NOMO-1 treated with DMSO at 0.1 percent for 48 hours (cell line): Measurements from ENCODE around the gene ALKBH3.

Experiments
- DNase-seq: peaks from one replicate; lab custom pipeline; 2025; ENCODE audit not compliant: unreplicated experiment; lab: John Stamatoyannopoulos, UW

The ALKBH3 gene

DNA sequence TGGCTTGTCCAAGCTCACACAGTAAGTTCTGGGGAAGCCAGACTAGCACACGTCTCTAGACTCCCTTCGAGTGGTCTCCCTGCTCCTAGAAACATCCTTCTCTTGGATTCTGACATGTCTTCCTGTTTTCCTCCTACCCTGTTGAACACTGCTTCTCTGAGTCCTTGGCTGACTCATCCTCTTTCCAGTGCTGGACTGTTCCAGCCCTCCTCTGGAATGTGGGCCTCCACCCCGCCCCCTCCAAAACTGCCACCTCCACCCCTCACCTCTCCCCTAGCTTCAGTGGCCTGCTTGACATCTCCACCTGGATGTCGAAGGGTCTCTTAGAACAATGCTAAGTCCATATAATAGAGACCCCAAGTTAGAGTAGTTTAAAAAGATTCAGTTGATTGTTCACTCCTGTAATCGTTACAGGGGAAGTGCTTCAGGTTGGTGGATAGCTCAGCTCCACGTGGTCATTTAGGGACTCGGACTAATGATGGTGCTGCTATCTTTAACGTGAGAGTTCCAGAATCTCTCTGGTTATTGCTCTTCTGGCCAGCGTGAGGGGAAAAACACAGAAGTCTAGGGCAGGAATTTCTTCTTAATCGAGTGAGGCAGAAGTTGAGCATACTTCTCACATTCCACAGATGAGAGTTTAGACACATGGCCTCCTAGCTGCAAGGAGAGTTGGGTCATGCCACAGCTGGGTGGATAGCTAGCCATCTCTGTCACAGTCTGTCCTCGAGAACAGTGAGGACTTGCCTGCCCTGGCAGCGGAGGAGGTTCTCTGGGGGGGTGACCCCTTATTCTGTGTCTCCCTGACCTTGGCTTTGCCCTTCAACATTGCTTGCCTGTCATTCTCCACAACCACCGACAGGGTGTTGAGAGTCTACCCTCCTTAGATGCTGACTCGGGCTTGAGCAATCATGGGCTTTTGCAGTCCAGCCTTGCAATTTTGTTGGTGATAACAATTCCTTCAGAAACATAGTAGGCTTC is 57.1 kb downstream of the ALKBH3 start:
- DNase-seq, result no peak

DNA sequence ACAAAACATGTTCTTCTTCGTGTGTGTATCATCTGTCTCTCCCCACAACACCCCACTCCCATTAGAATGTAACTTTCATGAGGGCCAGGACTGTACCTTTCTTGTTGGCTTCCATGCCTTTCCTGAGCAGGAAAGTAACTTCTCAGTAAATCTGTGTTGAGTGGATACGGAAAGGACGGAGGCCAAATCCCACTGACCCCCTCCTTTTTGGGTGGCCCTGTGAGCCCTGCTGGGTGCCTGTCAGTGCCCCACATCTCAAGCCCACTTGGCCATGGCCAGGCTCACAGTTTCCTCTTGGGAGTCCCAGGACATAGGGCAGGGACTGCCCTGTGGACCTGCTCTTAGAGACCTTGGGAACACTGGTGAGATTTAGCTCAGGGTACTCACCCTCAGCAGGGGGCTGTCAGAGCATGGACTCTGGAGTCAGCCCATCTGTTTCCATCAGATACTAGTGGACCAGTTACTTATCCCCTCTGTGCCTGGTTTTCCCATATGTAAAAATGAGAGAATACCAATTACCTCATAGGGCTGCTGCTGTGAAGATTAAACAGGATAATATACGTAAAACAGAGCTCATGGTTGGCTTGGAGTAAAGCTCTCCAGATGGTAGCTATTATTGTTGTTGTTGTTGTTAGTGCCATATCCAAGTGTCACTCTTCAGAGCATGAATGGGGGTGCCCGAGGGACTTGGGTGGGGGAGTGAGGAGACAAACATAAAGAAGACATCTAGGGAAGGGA is 60.8 kb downstream of the ALKBH3 start:
- DNase-seq, result no peak

DNA sequence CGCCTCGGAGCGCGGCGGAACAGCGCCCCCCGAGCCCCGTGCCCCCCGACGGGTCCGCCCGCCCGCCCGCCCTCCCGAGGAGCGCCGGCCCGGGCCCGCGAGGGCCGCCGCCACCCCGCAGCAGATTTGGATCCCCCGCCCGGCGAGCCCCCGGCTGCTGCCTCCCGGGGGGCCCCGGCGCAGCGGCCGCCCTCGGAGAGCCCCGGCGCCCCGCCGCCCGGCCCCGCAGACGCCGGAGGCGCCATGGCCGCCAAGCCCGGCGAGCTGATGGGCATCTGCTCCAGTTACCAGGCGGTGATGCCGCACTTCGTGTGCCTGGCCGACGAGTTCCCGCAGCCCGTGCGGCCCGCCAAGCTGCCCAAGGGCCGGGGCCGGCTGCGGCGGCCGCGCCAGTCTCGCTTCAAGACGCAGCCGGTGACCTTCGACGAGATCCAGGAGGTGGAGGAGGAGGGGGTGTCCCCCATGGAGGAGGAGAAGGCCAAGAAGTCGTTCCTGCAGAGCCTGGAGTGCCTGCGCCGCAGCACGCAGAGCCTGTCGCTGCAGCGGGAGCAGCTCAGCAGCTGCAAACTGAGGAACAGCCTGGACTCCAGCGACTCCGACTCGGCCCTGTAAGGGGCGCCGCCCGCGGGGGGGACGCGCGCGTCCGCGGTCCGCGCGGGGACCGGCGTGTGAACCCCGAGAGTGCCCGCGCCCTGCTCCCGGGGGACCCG is 62.2 kb downstream of the ALKBH3 start:
- DNase-seq, result peak; percentile 16

DNA sequence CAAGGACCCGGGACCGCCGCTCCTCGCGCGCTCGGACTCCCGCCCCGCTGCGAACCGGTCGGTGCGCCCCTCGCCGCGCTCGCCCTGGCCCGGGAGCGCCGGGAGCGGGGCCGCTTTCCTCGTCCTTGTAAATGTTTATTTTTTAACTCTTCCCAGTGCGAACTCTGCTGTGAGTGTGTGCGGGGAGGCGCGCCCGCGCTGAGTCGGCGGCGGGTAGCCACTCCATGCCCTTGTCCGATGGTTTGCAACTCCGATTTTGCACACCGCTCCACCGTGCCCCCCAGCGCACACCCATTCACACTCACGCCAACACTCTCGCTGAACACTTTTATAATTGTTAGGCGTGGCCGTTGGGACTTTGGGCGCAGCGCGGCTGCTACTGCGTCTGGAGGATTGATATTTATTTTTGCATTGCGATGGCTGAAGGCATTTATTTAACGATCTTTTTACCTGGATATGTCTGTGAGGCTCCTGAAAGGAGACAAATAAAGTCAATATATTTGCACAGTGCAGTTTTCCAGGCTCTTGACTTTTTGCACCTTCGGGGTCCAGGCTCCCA is 62.8 kb downstream of the ALKBH3 start:
- DNase-seq, result no peak

DNA sequence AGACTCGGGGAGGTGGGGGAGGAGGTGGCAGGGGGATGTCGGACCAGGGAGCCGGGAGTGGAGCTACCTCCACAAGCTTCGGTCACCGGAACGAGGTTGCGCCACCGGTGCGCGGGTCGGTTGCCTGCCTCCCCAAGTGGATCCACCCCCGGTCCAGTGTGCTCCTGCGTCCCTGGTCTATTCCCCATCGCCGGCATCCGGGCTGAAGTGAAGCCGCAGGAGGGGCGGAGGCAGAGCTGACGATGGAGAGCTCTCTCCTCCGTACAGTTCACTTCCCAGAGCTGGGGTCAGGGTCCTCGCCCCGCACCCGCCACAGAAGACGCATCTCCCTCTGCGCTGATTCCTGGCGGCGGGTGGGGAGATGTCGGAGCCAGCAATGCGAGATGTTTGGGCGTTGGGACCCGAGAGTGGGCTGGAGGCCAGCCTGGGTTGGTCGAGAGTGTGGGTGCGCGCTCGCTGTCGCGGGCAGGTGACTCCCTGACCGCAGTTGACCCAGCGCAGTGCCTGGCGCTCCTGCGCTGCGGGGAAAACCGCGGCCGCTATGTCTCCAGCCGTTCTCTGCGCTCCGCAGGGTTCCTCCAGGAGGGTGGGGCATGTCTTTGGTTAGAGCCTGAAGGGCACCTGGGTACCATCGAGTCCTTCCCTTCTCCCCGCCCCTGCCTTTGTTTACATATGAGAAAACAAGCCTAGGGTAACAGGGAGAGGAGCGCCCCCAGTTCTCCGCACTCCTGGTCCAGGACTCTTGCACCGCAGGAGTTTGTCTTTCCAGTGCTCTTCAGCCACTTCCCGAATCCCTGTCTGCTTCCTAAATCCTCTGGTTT is 63.5 kb downstream of the ALKBH3 start:
- no peak for DNase-seq

DNA sequence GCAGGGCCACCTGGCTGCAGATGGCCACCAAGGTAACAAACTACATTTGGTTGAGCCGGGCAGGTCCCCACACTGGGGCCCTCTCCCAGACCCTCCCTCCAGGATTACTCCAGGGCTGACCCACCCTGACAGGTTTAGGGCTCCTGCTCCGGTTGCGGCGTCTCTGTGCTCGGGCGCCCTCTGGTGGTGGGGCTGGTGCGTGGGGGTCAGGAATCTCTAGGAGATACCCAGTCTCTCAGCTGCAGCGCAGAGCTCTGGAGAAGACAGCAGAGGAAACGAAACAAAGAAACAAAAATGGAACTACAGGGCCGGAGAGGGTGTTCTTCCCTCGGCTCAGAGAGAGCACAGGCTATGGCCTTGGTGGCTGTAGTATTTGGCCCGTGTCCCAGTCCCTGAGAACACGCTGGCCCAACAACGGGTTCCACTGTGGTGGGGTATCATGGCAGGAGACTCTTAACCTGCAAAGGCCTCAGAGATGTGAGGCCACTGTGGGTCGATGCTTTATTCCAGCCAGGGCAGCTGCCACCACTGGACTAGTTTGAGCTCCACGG is 64.2 kb downstream of the ALKBH3 start:
- peak; percentile 57 for DNase-seq

DNA sequence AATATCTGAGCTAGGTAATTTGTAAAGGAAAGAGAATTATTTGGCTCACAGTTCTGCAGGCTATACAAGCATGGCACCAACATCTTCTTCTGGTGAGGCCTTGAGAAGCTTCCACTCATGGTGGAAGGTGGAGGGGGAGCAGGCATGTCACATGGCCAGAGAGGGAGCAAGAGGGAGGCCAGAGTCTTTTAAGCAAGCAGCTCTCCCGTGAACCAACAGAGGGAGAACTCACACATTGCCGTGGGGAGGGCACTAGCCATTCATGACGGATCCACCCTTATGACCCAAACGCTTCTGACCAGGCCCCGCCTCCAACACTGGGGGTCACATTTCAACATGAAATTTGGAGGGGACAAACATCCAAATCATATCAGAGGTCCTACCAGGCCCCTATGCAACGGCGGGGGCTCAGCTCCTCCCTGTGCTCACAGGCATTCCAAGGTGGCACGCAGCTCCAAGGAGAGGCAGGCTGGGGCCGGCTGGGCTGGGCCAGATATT is 66.4 kb downstream of the ALKBH3 start:
- DNase-seq, result no peak

DNA sequence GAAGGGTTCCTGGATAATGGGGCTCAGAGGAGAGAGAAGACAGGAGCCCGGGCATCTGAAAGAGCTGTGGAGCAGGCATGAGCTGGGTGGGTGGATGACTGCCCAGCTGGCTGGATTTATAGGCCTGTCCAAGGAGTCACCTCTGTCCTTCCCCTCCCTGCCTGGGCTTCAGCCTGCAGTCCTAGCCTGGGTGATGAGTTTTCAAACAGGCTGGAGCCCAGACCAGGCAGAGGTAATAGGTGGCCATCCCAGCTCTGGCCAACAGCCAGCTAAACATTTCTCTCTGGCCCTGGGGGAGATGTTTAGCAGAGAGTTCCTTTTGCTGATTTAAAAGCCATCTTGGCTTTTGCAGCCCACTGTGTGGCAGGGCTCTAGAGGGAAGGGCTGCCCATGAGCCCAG is 67.2 kb downstream of the ALKBH3 start:
- no peak for DNase-seq

DNA sequence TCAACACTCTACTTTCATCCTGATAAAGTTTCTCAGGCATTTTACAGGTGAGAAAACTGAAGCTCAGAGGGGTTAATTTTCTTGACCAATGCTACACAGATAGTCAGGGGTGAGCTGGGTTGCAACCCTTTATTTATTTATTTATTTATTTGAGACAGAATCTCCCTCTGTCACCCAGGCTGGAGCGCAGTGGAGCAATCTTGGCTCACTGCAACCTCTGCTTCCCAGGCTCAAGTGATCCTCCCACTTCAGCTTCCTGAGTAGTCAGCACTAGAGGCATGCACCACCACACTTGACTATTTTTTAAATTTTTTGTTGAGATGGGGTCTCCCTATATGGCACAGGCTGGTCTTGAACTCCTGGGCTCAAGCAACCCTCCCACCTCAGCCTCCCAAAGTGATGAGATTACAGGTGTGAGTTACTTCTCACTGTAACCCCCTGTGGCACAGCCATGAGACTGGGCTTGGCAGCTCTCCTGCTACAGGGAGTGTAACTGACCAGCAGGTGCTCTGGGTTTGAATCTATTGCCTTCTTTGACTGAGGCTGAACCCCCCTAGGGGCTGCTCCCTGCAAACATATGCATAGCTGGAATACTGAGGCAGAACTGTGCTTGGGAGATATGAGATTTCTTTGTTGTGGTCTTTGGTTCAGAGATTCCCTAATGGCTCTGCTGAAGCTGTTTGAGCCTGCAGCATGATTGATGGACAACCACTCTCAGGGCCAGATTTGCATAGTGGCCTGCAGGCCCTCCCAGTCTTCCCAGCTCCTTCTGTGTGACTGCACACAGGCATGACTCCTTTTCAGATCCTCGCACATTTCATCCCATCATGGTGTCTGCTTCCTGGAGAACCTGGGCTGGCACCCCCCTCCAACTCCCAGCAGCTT is 68.0 kb downstream of the ALKBH3 start:
- DNase-seq, result no peak

DNA sequence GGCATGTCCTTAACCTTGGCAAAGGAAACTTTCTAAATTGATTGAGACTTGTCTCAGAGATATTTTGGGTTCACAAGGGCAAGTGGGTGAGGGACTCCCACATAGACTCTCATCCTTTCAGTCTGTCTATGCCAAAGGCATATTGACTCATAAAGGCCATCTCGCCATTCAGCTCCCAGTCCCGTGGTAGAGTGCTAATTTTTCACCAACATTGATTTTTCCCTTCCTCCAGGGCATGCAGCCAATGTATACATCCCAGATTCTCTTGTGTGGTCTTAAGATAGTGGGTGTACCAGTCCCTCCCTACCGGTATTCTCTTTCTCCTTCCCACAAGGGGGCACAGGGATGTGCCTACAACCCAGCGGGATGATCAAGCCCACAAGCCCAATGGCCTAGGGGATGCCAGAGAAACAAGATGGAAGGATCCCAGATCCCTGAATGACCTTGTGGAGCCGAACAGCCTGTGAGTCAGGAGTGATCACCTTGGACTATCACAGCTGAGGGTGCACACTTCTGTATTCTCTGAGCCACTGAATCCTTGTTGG is 69.8 kb downstream of the ALKBH3 start:
- DNase-seq, result no peak

DNA sequence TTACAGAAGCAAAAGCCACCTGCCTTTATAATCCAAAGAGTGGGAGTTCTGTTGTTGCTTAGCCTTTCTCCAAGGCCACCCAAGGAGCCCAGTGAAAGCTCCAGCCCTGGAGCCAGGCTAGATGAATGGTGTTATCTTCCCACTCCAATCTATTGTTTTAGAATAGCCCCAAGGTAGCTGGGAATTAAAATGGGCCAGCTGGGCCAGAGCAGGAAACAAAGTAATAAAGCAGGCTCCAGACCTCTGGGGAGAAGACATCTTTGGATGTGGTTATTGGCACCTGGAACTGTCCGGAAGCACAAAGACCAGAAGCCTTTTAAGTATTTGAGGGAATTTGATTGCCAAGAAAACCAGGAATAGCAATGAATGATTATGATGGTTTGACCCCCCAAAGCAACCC is 70.6 kb downstream of the ALKBH3 start:
- no peak for DNase-seq

DNA sequence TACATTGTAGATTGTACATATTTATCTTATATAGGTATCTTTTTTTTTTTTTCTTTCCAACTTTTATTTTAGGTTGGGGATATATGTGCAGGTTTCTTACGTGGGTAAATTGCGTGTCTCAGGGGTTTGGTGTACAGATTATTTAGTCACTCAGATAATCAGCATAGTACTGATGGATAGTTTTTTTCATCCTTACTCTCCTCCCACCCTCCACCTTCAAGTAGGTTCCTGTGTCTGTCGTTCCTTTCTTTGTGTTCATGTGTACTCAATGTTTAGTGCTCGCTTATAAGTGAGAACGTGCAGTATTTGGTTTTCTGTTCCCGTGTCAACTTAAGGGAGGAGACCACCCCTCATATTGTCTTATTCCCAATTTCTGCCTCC is 71.4 kb downstream of the ALKBH3 start:
- no peak for DNase-seq

DNA sequence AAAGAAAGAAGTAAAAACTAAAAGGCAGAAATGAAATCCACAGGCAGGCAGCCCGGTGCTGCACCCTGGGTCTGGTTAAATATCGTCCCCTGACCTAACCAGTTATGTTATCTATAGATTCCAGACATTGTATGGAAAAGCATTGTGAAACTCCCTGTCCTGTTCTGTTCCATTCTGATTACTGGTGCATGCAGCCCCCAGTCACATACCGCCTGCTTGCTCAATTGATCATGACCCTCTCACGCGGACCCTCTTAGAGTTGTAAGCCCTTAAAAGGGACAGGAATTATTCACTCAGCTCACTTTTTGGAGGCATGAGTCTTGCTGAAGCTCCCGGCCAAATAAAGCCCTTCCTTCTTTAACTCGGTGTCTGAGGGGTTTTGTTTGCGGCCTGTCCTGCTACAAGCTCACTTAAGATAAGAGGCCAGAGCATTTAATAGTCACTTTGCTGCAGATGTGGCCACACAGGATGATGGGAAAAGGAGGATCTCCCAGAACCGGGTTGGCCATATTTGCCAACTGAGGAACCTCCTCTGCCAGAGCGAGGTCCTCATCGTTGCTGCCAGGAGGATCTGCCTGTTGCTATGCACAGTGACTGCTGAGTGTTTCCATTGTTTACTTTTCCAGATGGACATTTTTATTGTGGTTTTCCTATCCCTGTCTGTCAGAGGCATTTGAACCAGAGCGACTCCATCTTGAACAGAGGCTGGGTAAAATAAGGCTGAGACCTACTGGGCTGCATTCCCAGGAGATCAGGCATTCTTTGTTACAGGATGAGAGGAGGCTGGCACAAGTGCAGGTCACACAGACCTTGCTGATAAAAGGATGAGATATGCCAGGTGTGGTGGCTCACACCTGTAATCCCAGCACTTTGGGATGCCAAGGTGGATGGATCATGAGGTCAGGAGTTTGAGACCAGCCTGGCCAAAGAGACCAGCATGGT is 72.0 kb downstream of the ALKBH3 start:
- no peak for DNase-seq

DNA sequence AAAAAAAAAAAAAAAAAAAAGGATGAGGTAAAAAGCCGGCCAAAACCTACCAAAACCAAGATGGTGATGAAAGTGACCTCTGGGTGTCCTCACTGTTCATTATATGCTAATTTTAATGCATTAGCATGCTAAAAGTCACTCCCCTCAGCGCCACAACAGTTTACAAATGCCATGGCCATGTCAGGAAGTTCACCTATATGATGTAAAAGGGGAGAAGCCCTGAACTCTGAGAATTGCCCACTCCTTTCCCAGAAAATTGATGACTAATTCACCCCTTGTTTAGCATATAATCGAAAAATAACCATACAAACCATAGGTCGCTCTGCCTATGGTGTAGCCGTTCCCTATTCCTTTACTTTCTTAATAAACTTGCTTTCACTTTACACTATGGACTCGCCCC is 72.9 kb downstream of the ALKBH3 start:
- no peak for DNase-seq

DNA sequence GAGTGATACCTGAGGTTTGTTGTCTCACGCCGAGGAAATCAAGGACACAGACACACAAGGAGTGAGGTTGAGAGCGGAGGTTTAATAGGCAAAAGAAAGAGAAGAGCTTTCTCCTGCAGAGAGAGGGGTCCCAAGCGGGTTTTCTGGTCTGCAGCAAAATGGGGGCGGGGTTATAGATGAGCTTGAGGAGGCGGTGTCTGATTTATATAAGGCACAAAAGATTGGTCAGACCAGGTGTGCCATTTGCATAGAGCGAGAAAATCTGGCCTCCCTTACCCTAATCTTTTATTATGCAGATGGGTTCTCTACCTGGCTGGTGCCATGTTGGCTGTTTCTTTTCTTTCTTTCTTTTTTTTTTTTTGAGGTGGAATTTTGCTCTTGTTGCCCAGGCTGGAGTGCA is 73.6 kb downstream of the ALKBH3 start:
- no peak for DNase-seq

DNA sequence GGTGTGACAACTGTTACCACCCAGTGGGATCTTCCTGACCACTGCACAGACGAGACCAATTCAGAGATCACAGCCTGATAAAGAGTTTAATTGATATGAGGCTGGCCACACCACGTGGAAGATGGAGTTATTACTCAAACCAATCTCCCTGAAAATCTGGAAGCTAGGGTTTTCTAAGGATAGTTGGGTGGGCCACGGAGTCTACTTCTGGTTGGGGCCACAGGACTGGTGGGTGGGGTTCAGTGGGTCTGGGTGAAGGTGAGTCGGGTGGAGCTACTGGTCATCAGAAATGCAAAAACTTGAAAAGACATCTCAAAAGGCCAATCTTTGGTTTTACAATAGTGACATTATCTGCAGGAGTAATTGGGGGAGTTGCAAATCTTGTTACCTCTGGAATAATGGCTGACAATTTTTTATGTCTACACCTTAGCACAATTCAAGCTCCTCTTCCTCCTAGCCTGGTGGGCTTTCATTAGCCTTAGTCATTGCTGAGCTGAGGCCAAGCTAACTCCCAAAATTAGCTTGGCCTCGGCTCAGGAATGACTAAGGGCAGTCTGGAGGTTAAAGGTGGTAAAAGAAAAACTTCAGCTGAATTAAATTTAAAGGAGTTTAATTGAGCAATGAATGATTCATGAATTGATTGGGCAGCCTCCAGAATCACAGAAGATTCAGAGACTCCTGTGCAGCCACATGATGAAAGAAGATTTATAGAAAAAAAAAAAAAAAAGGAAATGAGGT is 74.9 kb downstream of the ALKBH3 start:
- DNase-seq, result no peak

DNA sequence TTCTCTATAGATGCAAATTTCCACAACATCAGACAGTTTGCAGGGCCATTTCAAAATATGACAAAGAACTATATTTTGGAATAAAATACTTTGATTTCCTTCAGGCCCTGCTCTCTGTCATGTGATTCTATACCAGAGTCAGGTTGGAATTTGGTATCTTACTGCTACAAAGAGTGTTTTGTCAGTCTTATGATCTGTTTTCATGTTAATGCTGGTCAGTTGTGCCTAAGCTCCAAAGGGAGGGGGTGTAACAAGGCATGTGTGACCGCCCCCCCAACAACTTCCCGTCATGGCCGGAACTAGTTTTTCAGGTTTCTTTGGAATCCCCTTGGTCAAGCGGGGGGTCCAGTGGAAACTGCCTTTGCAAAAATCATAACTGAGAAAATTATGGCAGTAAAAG is 76.9 kb downstream of the ALKBH3 start:
- DNase-seq, result no peak
